ENCODE measurements around the gene ANKRD33B.

The ANKRD33B gene

GRCh38 chr5:10530601-10531320 lies 33.1 kb upstream of the ANKRD33B start:
- in situ Hi-C loops (cut with MboI; ENCODE audit: low sequenced_read_pairs): no loop called here

GRCh38 chr5:10532421-10532820 lies 31.4 kb upstream of the ANKRD33B start:
- in situ Hi-C loops (cut with MboI; ENCODE audit: low sequenced_read_pairs): no loop called here
- Histone ChIP-seq H3K4me1 (no peaks in the 10 kb centered on the region), H3K36me3 (replicated peaks) (no peaks in the 10 kb centered on the region), H3K4me3 (no peak overlapping the region), H3K27me3 (ENCODE audit: low read depth) (no peaks in the 10 kb centered on the region), H3K9me3 (no peaks in the 10 kb centered on the region)
- DNase-seq (ENCODE audit: low spot score in 2 of 2): no peak

More at GRCh38 chr5:10530601-10531320, 33.1 kb upstream of the ANKRD33B start:
- Histone ChIP-seq H3K9me3 (no peaks in the 10 kb centered on the region), H3K36me3 (replicated peaks) (no peaks in the 10 kb centered on the region), H3K27me3 (ENCODE audit: low read depth) (no peaks in the 10 kb centered on the region), H3K4me1 (no peaks in the 10 kb centered on the region), H3K4me3 (no peak overlapping the region)
- no peak for DNase-seq (ENCODE audit: low spot score in 2 of 2)

- H3K9me3 ChIP-seq: no peaks in the 10 kb centered on the region
- in situ Hi-C loops (cut with MboI; ENCODE audit: low sequenced_read_pairs): no loop called here
- no peaks in the 10 kb centered on the region for H3K36me3 ChIP-seq (replicated peaks)
- no peaks in the 10 kb centered on the region for H3K4me1 ChIP-seq
- DNase-seq (ENCODE audit: low spot score in 2 of 2): no peak
- no peaks in the 10 kb centered on the region for H3K27me3 ChIP-seq (ENCODE audit: low read depth)
- no peak overlapping the region for H3K4me3 ChIP-seq
These were observed 30.6 kb upstream of the ANKRD33B start for GRCh38 chr5:10533226-10533625.

GRCh38 chr5:10534561-10535530 lies 29.0 kb upstream of the ANKRD33B start:
- no peaks in the 10 kb centered on the region for H3K9me3 ChIP-seq
- DNase-seq (ENCODE audit: low spot score in 2 of 2): no peak
- in situ Hi-C loops (cut with MboI; ENCODE audit: low sequenced_read_pairs): no loop called here
- H3K36me3 ChIP-seq (replicated peaks): no peaks in the 10 kb centered on the region
- no peaks in the 10 kb centered on the region for H3K27me3 ChIP-seq (ENCODE audit: low read depth)
- H3K4me3 ChIP-seq: no peak overlapping the region
- no peaks in the 10 kb centered on the region for H3K4me1 ChIP-seq

- H3K36me3 ChIP-seq (replicated peaks): no peaks in the 10 kb centered on the region
- H3K27me3 ChIP-seq (ENCODE audit: low read depth): no peaks in the 10 kb centered on the region
- in situ Hi-C loops (cut with MboI; ENCODE audit: low sequenced_read_pairs): no loop called here
- no peaks in the 10 kb centered on the region for H3K9me3 ChIP-seq
- DNase-seq (ENCODE audit: low spot score in 2 of 2): no peak
- H3K4me3 ChIP-seq: no peak overlapping the region
- H3K4me1 ChIP-seq: no peaks in the 10 kb centered on the region
These were observed 27.4 kb upstream of the ANKRD33B start for GRCh38 chr5:10536511-10536910.

GRCh38 chr5:10536931-10537579 lies 26.8 kb upstream of the ANKRD33B start:
- Histone ChIP-seq H3K4me3 (no peak overlapping the region), H3K4me1 (no peaks in the 10 kb centered on the region; the same call in 1 of the 2 replicates), H3K9me3 (no peaks in the 10 kb centered on the region), H3K27me3 (ENCODE audit: low read depth) (peaks cover 1% of the 10 kb centered on the region; the same call in 1 of the 2 replicates), H3K36me3 (replicated peaks) (no peaks in the 10 kb centered on the region)
- in situ Hi-C loops (cut with MboI; ENCODE audit: low sequenced_read_pairs): no loop called here
- no peak for DNase-seq (ENCODE audit: low spot score in 2 of 2)

- Histone ChIP-seq H3K4me3 (no peak overlapping the region), H3K4me1 (no peaks in the 10 kb centered on the region; the same call in 1 of the 2 replicates), H3K36me3 (replicated peaks) (no peaks in the 10 kb centered on the region), H3K9me3 (no peaks in the 10 kb centered on the region), H3K27me3 (ENCODE audit: low read depth) (peaks cover 7% of the 10 kb centered on the region)
- in situ Hi-C loops (cut with MboI; ENCODE audit: low sequenced_read_pairs): no loop called here
- no peak for DNase-seq (ENCODE audit: low spot score in 2 of 2)
These were observed 26.2 kb upstream of the ANKRD33B start for GRCh38 chr5:10537624-10538023.

GRCh38 chr5:10538103-10538788 lies 25.6 kb upstream of the ANKRD33B start:
- in situ Hi-C loops (cut with MboI; ENCODE audit: low sequenced_read_pairs): no loop called here
- no peaks in the 10 kb centered on the region; the same call in 1 of the 2 replicates for H3K4me1 ChIP-seq
- H3K4me3 ChIP-seq: no peak overlapping the region
- H3K27me3 ChIP-seq (ENCODE audit: low read depth): peaks cover 13% of the 10 kb centered on the region
- no peaks in the 10 kb centered on the region for H3K9me3 ChIP-seq
- H3K36me3 ChIP-seq (replicated peaks): no peaks in the 10 kb centered on the region
- DNase-seq (ENCODE audit: low spot score in 2 of 2): no peak

- Histone ChIP-seq H3K4me1 (no peaks in the 10 kb centered on the region; the same call in 1 of the 2 replicates), H3K36me3 (replicated peaks) (no peaks in the 10 kb centered on the region), H3K27me3 (ENCODE audit: low read depth) (peaks cover 18% of the 10 kb centered on the region), H3K9me3 (no peaks in the 10 kb centered on the region), H3K4me3 (no peak overlapping the region)
- DNase-seq (ENCODE audit: low spot score in 2 of 2): no peak
- in situ Hi-C loops (cut with MboI; ENCODE audit: low sequenced_read_pairs): no loop called here
These were observed 24.8 kb upstream of the ANKRD33B start for GRCh38 chr5:10538789-10539686.

- DNase-seq (ENCODE audit: low spot score in 2 of 2): no peak
- Histone ChIP-seq H3K27me3 (ENCODE audit: low read depth) (peaks cover 23% of the 10 kb centered on the region), H3K36me3 (replicated peaks) (no peaks in the 10 kb centered on the region), H3K4me3 (no peak overlapping the region), H3K4me1 (no peaks in the 10 kb centered on the region; the same call in 1 of the 2 replicates), H3K9me3 (no peaks in the 10 kb centered on the region)
- in situ Hi-C loops (cut with MboI; ENCODE audit: low sequenced_read_pairs): no loop called here
These were observed 24.2 kb upstream of the ANKRD33B start for GRCh38 chr5:10539687-10539998.

- in situ Hi-C loops (cut with MboI; ENCODE audit: low sequenced_read_pairs): no loop called here
- no peaks in the 10 kb centered on the region for H3K9me3 ChIP-seq
- H3K36me3 ChIP-seq (replicated peaks): no peaks in the 10 kb centered on the region
- no peak for DNase-seq (ENCODE audit: low spot score in 2 of 2)
- peaks cover 23% of the 10 kb centered on the region for H3K27me3 ChIP-seq (ENCODE audit: low read depth)
- no peak overlapping the region for H3K4me3 ChIP-seq
- no peaks in the 10 kb centered on the region; the same call in 1 of the 2 replicates for H3K4me1 ChIP-seq
These were observed 23.8 kb upstream of the ANKRD33B start for GRCh38 chr5:10540036-10540544.

- no peak for DNase-seq (ENCODE audit: low spot score in 2 of 2)
- in situ Hi-C loops (cut with MboI; ENCODE audit: low sequenced_read_pairs): no loop called here
- H3K4me1 ChIP-seq: no peaks in the 10 kb centered on the region; the same call in 1 of the 2 replicates
- H3K4me3 ChIP-seq: no peak overlapping the region
- no peaks in the 10 kb centered on the region for H3K36me3 ChIP-seq (replicated peaks)
- H3K27me3 ChIP-seq (ENCODE audit: low read depth): peaks cover 26% of the 10 kb centered on the region
- H3K9me3 ChIP-seq: no peaks in the 10 kb centered on the region
These were observed 22.8 kb upstream of the ANKRD33B start for GRCh38 chr5:10540951-10541646.

Measured in HAP-1 (cell line).